Stomach (tissue), 9 donors: Measurements from ENCODE around the gene CTNNA1. TPM values are rescaled to one million over a fixed set of nuclear protein-coding genes. Genes with fewer than 3 reads are reported as not detected.
A peak's percentile ranks its signal among the peaks of the same experiment; 100 is the strongest.

Source experiments
- DNase-seq, 2 donors: peaks; one replicate each; pipeline versions ENCODE4 v3.0.0 to v3.0.0-alpha.2; 2013 to 2019
- H3K27ac ChIP-seq, 5 donors: fragments of 200-600 bp in 4 of 5; sonication (generic) in 4 of 5; one replicate each; pipeline ENCODE4 v1.5.1; 2013 to 2019; ENCODE audit warnings: mild to moderate bottlenecking in 1 of 5, moderate library complexity in 1 of 5
- H3K27me3 ChIP-seq, 3 donors: fragments of 200-600 bp; sonication (generic); one replicate each; pipeline ENCODE4 v1.5.1; 2017 to 2019; ENCODE audit warnings: mixed run types in 1 of 3
- H3K36me3 ChIP-seq, 4 donors: fragments of 200-600 bp; sonication (generic); 1 replicate in 3 of 4; 2 replicates in 1 of 4; pipeline ENCODE4 v1.5.1; 2016 to 2019
- H3K4me1 ChIP-seq, 4 donors: fragments of 200-600 bp; sonication (generic); one replicate each; pipeline ENCODE4 v1.5.1; 2016 to 2019
- H3K4me3 ChIP-seq, 4 donors: fragments of 200-600 bp; sonication (generic) in 3 of 4; one replicate each; pipeline ENCODE4 v1.5.1; 2016 to 2019; ENCODE audit warnings: mild to moderate bottlenecking in 1 of 4
- H3K9me3 ChIP-seq, 4 donors: fragments of 200-600 bp; sonication (generic); one replicate each; pipeline ENCODE4 v1.5.1; 2016 to 2019
- CTCF ChIP-seq, 7 experiments: fragments of 450-650 bp in 4 of 7; fragments of 200-600 bp in 3 of 7; sonication (generic) in 3 of 7; IDR thresholded peaks; one replicate each; pipeline ENCODE4 v1.5.1; 2016 to 2019; ENCODE audit warnings: antibody characterized with exemption in 7 of 7, control low read depth in 2 of 7, mild to moderate bottlenecking in 1 of 7
- EP300 ChIP-seq: sonication (generic); formaldehyde crosslinking; IDR thresholded peaks from one replicate; pipeline ENCODE4 v1.6.1; 2017; ENCODE audit warnings: antibody characterized with exemption
- POLR2A ChIP-seq, 4 donors: fragments of 450-650 bp; IDR thresholded peaks; one replicate each; pipeline ENCODE4 v1.6.1; 2016; ENCODE audit warnings: antibody characterized with exemption in 4 of 4, control low read depth in 2 of 4, mild to moderate bottlenecking in 1 of 4, moderate library complexity in 1 of 4
- POLR2AphosphoS5 ChIP-seq, 3 donors: sonication (generic); formaldehyde crosslinking; IDR thresholded peaks; one replicate each; pipeline ENCODE4 v1.6.1; 2016; ENCODE audit warnings: antibody characterized with exemption in 3 of 3
- WGBS, 5 donors: extraction: QIAGEN DNeasy Blood & Tissue Kit in 3 of 5; methylation state at CpG; one replicate each; pipeline versions ENCODE4 v1.1.5 to v1.1.7; 2013 to 2018; 5-methylcytosine and 5-hydroxymethylcytosine counted together
- intact Hi-C: fragments of 100-400 bp; cut with DNase I; formaldehyde crosslinking; loops from one replicate; pipeline ENCODE4 v1.15.1; 2023; ENCODE audit warnings: low total_unique reads
- polyA plus RNA-seq, 3 donors: library from polyadenylated mRNA; stranded (reverse); fragments of 200-250 nt; gene quantifications; one replicate each; pipeline ENCODE4 v1.2.3, GENCODE V29; 2013
- total RNA-seq, 5 donors: library from RNA; depleted of rRNA; stranded (reverse); fragments of >200 nt; gene quantifications; one replicate each; pipeline versions ENCODE4 v1.1.0 to v1.2.3, GENCODE V29; 2014 to 2016
- donor health status: healthy with polysubstance abuse.
- donor health status: Bipolar disorder and iron deficiency.
- donor health status: healthy.

The CTNNA1 gene
- total and polyA plus RNA-seq, 8 donors = 88.7 to 531 (median 214) TPM

GRCh38 chr5:138953387-138954256 is 200.4 kb downstream of the CTNNA1 start:
- Histone ChIP-seq H3K36me3 (peaks cover 0 to 15% (median 7%) of the 10 kb centered on the region in 4 donors), H3K9me3 (no peaks in the 10 kb centered on the region), H3K4me1 (peaks cover 21 to 66% (median 48%) of the 10 kb centered on the region in 4 donors), H3K27ac (peak overlapping the region; percentile 37 to 75 (median 70)), H3K4me3 (no peak overlapping the region), H3K27me3 (no peaks in the 10 kb centered on the region)
- TF ChIP-seq CTCF (IDR thresholded peaks at IDR 0.05) (no peak), POLR2AphosphoS5 (IDR thresholded peaks at IDR 0.05) (peak in 2 of 3 donors; percentile 50 to 64), EP300 (no peak)
- DNase-seq = peak; percentile 87 to 89
- WGBS, 5 donors = 25 to 39% (median 34%) methylated on average over 11 to 14 of the region's 14 CpGs
- intact Hi-C loops = no loop called here

GRCh38 chr5:138954257-138955012 is 201.2 kb downstream of the CTNNA1 start:
- WGBS, 5 donors = 73 to 88% (median 84%) methylated on average over 4 of the region's 4 CpGs
- H3K9me3 ChIP-seq = no peaks in the 10 kb centered on the region
- peaks cover 0 to 15% (median 7%) of the 10 kb centered on the region in 4 donors for H3K36me3 ChIP-seq
- intact Hi-C loops = no loop called here
- H3K27me3 ChIP-seq = no peaks in the 10 kb centered on the region
- DNase-seq = peak in 1 of 2 donors; percentile 7
- no peak for TF ChIP-seq EP300
- TF ChIP-seq CTCF (IDR thresholded peaks at IDR 0.05) = no peak
- no peak for TF ChIP-seq POLR2A (IDR thresholded peaks at IDR 0.05)
- TF ChIP-seq POLR2AphosphoS5 (IDR thresholded peaks at IDR 0.05) = no peak
- H3K4me1 ChIP-seq = peaks cover 21 to 60% (median 48%) of the 10 kb centered on the region in 4 donors
- H3K27ac ChIP-seq = peak overlapping the region in 4 of 5 donors; percentile 4 to 75 (median 72)
- H3K4me3 ChIP-seq = no peak overlapping the region

- H3K27me3 ChIP-seq = no peaks in the 10 kb centered on the region
- H3K9me3 ChIP-seq = no peaks in the 10 kb centered on the region
- peak overlapping the region in 1 of 5 donors; percentile 74 for H3K27ac ChIP-seq
- H3K4me3 ChIP-seq = no peak overlapping the region
- intact Hi-C loops = no loop called here
- H3K36me3 ChIP-seq = peaks cover 0 to 15% (median 7%) of the 10 kb centered on the region in 4 donors
- peaks cover 17 to 56% (median 45%) of the 10 kb centered on the region in 4 donors for H3K4me1 ChIP-seq
- peak; percentile 24 to 82 for DNase-seq
- 66 to 78% (median 67%) methylated on average over 11 to 12 of the region's 12 CpGs for WGBS, 5 donors
- no peak for TF ChIP-seq POLR2A (IDR thresholded peaks at IDR 0.05)
- TF ChIP-seq POLR2AphosphoS5 (IDR thresholded peaks at IDR 0.05) = no peak
- TF ChIP-seq EP300 = no peak
- no peak for TF ChIP-seq CTCF (IDR thresholded peaks at IDR 0.05)
Observed at GRCh38 chr5:138955013-138955660, 201.9 kb downstream of the CTNNA1 start.
